ENCODE measurements around the gene THAP4.

DNA sequence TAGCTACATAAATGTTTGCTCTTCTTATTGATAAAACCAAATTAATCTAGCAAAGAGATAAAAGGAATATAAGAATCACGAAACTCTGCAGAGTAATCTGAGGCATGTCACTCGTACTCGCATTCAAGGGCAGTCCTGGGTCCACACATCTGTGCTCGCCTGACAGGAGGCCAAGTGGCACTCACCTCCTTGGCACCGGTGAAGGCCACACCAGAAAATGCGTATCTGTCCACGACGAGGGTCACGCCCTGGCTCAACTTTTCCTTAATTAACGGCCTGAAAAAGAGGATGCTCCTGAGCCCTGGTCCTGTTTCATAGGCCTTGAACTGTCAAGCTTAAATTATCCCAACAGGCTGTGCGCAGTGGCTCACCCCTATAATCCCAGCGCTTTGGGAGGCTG lies 43.1 kb upstream of the THAP4 start:
- no peak for TF ChIP-seq POLR2A (IDR thresholded peaks at IDR 0.05)
- TF ChIP-seq, protein P1, sequence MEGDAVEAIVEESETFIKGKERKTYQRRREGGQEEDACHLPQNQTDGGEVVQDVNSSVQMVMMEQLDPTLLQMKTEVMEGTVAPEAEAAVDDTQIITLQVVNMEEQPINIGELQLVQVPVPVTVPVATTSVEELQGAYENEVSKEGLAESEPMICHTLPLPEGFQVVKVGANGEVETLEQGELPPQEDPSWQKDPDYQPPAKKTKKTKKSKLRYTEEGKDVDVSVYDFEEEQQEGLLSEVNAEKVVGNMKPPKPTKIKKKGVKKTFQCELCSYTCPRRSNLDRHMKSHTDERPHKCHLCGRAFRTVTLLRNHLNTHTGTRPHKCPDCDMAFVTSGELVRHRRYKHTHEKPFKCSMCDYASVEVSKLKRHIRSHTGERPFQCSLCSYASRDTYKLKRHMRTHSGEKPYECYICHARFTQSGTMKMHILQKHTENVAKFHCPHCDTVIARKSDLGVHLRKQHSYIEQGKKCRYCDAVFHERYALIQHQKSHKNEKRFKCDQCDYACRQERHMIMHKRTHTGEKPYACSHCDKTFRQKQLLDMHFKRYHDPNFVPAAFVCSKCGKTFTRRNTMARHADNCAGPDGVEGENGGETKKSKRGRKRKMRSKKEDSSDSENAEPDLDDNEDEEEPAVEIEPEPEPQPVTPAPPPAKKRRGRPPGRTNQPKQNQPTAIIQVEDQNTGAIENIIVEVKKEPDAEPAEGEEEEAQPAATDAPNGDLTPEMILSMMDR (IDR thresholded peaks at IDR 0.05) = no peak

Measured in breast epithelium (tissue), 3 donors.